Uterus (tissue), 4 donors: Measurements from ENCODE around the gene TMPRSS4. TPM values are rescaled to one million over a fixed set of nuclear protein-coding genes. Genes with fewer than 3 reads are reported as not detected.

Experiments used
- DNase-seq, 2 donors: peaks; one replicate each; pipeline ENCODE4 v3.0.0-alpha.2; 2019 to 2020
- H3K27ac ChIP-seq, 2 donors: fragments of 200-600 bp; sonication (generic); 1 replicate in 1 of 2; 2 replicates in 1 of 2; pipeline ENCODE4 v1.5.1; 2016 to 2018
- H3K27me3 ChIP-seq, 2 donors: fragments of 200-600 bp; sonication (generic); one replicate each; pipeline ENCODE4 v1.5.1; 2018 to 2019; ENCODE audit warnings: control low read depth in 1 of 2
- H3K36me3 ChIP-seq, 2 donors: fragments of 200-600 bp; sonication (generic); one replicate each; pipeline ENCODE4 v1.5.1; 2019; ENCODE audit warnings: control low read depth in 1 of 2
- H3K4me1 ChIP-seq, 2 donors: fragments of 200-600 bp; sonication (generic); one replicate each; pipeline ENCODE4 v1.5.1; 2018 to 2019; ENCODE audit warnings: control low read depth in 1 of 2
- H3K4me3 ChIP-seq, 2 donors: fragments of 200-600 bp; sonication (generic); 1 replicate in 1 of 2; 2 replicates in 1 of 2; pipeline ENCODE4 v1.5.1; 2018 to 2019; ENCODE audit warnings: mild to moderate bottlenecking in 1 of 2
- H3K9me3 ChIP-seq, 2 donors: fragments of 200-600 bp; sonication (generic); one replicate each; pipeline ENCODE4 v1.5.1; 2019; ENCODE audit warnings: control low read depth in 1 of 2
- POLR2A ChIP-seq, 2 donors: fragments of 450-650 bp; IDR thresholded peaks; one replicate each; pipeline ENCODE4 v1.6.1; 2016; ENCODE audit warnings: antibody characterized with exemption in 2 of 2, mild to moderate bottlenecking in 1 of 2, moderate library complexity in 1 of 2
- intact Hi-C: fragments of 100-400 bp; cut with DNase I; formaldehyde crosslinking; loops from one replicate; pipeline ENCODE4 v1.15.1; 2023; ENCODE audit warnings: low total_unique reads
- total RNA-seq, 4 donors: library from RNA; depleted of rRNA in 3 of 4; stranded (reverse); fragments of >200 nt in 3 of 4; gene quantifications; one replicate each; pipeline versions ENCODE4 v1.1.0 to v1.2.4, GENCODE V29; 2014 to 2023
- TF ChIP-seq, protein P1 (sequence below), 4 experiments: fragments of 200-600 bp in 2 of 4; fragments of 450-650 bp in 2 of 4; sonication (generic) in 2 of 4; IDR thresholded peaks; one replicate each; pipeline ENCODE4 v1.5.1; 2016 to 2019; ENCODE audit warnings: antibody characterized with exemption in 4 of 4, mild to moderate bottlenecking in 2 of 4, moderate library complexity in 1 of 4
- donor health status: DM: yes; HTN: yes; CAD: no.

TMPRSS4 gene
- total RNA-seq, 4 donors from 2014 or later: 0.88 to 5.5 TPM; not detected in 2

DNA sequence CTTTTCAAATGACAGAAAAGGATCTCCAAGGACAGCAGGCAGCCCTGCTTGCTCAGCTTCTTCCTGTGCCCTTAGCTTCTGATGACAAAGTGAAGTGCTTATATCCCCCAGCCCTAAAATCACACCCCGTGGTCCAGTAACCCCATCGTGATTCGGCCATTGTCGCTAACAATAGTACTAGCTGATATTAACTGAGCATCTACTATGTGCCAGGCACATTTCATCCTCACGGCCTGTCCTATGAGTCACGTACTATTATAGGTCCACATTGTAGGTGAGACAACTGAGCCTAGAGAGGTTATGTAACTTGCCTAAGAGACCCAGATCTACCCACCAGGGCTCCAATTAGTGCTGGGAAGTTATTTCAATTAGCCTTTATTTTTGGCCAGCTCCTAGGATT is 69.7 kb downstream of the TMPRSS4 start:
- no peak for TF ChIP-seq POLR2A (IDR thresholded peaks at IDR 0.05)
- TF ChIP-seq, protein P1, sequence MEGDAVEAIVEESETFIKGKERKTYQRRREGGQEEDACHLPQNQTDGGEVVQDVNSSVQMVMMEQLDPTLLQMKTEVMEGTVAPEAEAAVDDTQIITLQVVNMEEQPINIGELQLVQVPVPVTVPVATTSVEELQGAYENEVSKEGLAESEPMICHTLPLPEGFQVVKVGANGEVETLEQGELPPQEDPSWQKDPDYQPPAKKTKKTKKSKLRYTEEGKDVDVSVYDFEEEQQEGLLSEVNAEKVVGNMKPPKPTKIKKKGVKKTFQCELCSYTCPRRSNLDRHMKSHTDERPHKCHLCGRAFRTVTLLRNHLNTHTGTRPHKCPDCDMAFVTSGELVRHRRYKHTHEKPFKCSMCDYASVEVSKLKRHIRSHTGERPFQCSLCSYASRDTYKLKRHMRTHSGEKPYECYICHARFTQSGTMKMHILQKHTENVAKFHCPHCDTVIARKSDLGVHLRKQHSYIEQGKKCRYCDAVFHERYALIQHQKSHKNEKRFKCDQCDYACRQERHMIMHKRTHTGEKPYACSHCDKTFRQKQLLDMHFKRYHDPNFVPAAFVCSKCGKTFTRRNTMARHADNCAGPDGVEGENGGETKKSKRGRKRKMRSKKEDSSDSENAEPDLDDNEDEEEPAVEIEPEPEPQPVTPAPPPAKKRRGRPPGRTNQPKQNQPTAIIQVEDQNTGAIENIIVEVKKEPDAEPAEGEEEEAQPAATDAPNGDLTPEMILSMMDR (IDR thresholded peaks at IDR 0.05): no peak
- no peaks in the 10 kb centered on the region for H3K9me3 ChIP-seq
- DNase-seq: no peak
- peaks cover 0 to 7% of the 10 kb centered on the region in 2 donors for H3K4me1 ChIP-seq
- no peaks in the 10 kb centered on the region for H3K36me3 ChIP-seq
- H3K4me3 ChIP-seq: no peak overlapping the region
- H3K27me3 ChIP-seq: no peaks in the 10 kb centered on the region
- intact Hi-C loops: loop anchor here (10.0 kb wide), 2 partner anchors 208 to 338 kb away; partner anchors contain the start of gene UBE4A
- H3K27ac ChIP-seq: peak overlapping the region in 1 of 2 donors; percentile 55

DNA sequence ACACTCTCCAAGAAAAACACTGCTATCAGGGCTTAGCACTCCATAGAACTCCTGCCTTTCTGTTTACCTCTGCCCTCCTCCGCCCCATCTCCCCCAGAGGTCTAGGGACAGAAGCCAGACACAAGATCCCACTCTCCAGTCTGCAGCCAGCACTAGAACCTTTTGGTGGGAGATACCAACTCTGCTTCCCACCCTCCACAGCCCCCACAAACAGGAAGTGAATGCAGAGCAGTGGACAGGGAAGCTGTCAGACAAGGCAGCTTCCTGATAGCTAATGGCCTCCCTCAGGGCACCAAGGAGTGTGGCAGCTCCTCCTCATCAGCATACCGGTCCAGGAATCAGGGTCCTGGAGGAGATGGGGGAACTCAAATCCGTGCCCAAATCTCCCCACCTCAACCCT is 70.6 kb downstream of the TMPRSS4 start:
- intact Hi-C loops: loop anchor here (10.0 kb wide), 2 partner anchors 207 to 337 kb away; partner anchors contain the start of gene UBE4A
- no peak for TF ChIP-seq POLR2A (IDR thresholded peaks at IDR 0.05)
- TF ChIP-seq, protein P1 (IDR thresholded peaks at IDR 0.05): no peak
- no peaks in the 10 kb centered on the region for H3K27me3 ChIP-seq
- no peaks in the 10 kb centered on the region for H3K9me3 ChIP-seq
- DNase-seq: no peak
- peak overlapping the region in 1 of 2 donors; percentile 55 for H3K27ac ChIP-seq
- peaks cover 0 to 14% of the 10 kb centered on the region in 2 donors for H3K4me1 ChIP-seq
- H3K36me3 ChIP-seq: no peaks in the 10 kb centered on the region
- H3K4me3 ChIP-seq: no peak overlapping the region

DNA sequence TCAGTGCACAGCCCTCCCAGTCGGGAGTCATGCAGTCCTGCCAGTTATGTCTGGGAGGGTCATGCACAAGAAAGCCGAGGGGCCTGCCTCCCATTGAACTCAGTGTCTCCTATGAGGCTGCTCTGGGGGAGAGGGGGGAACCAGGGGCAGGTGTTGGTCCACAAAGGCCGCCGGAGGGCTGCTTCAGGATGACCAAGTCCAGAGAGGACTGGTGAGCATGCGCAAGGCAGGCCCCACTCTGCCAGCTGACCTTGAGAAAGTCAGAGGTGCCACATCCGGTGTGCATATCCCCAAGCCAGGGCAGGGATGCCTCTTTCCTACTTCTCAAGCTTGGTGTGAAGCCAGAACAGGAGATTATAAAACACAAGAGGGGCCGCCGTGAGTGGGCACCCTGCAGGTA is 71.4 kb downstream of the TMPRSS4 start:
- H3K9me3 ChIP-seq: no peaks in the 10 kb centered on the region
- TF ChIP-seq POLR2A (IDR thresholded peaks at IDR 0.05): no peak
- TF ChIP-seq, protein P1 (IDR thresholded peaks at IDR 0.05): no peak
- H3K27me3 ChIP-seq: no peaks in the 10 kb centered on the region
- H3K27ac ChIP-seq: no peak overlapping the region
- H3K36me3 ChIP-seq: no peaks in the 10 kb centered on the region
- DNase-seq: no peak
- intact Hi-C loops: loop anchor here (10.0 kb wide), 2 partner anchors 207 to 337 kb away; partner anchors contain the start of gene UBE4A
- peaks cover 0 to 16% of the 10 kb centered on the region in 2 donors for H3K4me1 ChIP-seq
- H3K4me3 ChIP-seq: no peak overlapping the region

DNA sequence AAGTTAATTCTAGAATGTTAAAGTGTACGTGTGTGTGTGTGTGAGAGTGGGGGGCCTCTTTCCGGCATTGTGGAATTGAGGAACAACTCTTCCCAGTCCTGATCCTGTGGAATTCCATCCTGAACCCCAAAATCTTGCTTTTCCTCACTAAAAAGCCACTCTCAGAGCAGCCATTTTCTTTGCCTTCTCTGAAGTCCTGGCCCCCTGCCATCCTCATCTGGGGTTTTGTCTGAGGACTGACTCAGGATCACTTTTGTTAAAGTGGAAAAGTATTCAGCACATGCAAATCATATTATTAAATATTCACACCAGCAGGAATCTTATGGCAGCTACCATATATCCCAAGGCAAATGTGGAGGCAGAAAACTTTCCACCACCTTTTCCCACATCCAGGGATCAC is 72.0 kb downstream of the TMPRSS4 start:
- intact Hi-C loops: loop anchor here (10.0 kb wide), 2 partner anchors 206 to 336 kb away; partner anchors contain the start of gene UBE4A
- H3K9me3 ChIP-seq: no peaks in the 10 kb centered on the region
- H3K27me3 ChIP-seq: no peaks in the 10 kb centered on the region
- TF ChIP-seq POLR2A (IDR thresholded peaks at IDR 0.05): no peak
- TF ChIP-seq, protein P1 (IDR thresholded peaks at IDR 0.05): no peak
- no peak overlapping the region for H3K27ac ChIP-seq
- DNase-seq: no peak
- H3K4me3 ChIP-seq: no peak overlapping the region
- H3K36me3 ChIP-seq: no peaks in the 10 kb centered on the region
- H3K4me1 ChIP-seq: peaks cover 0 to 16% of the 10 kb centered on the region in 2 donors

DNA sequence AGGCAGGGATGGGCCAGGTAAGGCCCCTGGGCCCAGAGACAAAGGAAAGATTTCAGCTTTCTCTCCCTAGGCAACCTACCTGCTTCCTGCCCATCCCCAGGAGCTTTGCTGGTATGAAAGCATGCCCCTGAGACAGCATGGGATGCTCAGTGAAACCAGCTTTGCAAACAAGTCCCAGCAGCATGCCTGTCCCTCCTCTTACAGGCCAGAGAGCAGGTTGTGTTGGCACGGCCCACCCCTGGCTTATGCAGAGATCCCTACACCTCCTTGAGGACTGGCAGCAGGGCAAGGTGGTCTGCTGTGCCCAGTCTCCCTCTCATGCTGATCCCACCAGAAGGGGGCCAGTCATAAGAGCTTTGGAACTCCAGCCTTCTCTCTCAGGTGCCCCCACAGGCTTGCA is 72.6 kb downstream of the TMPRSS4 start:
- H3K4me1 ChIP-seq: peaks cover 0 to 16% of the 10 kb centered on the region in 2 donors
- no peaks in the 10 kb centered on the region for H3K9me3 ChIP-seq
- no peaks in the 10 kb centered on the region for H3K27me3 ChIP-seq
- H3K4me3 ChIP-seq: no peak overlapping the region
- H3K36me3 ChIP-seq: no peaks in the 10 kb centered on the region
- no peak overlapping the region for H3K27ac ChIP-seq
- no peak for DNase-seq
- intact Hi-C loops: loop anchor here (10.0 kb wide), 2 partner anchors 205 to 335 kb away; partner anchors contain the start of gene UBE4A
- TF ChIP-seq, protein P1 (IDR thresholded peaks at IDR 0.05): no peak
